T-helper 1 cell treated with Interleukin-12 subunit alpha and Interleukin-12 subunit beta and Interleukin-4 antibody, amounts not matched to agents 30 μg/mL and 1 μg/mL, for 36 hours (primary cell): ENCODE data around the gene CCER1.
"Not testable (repeated sequence)": the region's sequence is repeated elsewhere in the genome, so short reads cannot be mapped to it uniquely, and the experiment has no call there.

Experiments used
- H3K27ac Mint-ChIP-seq: one replicate; pipeline ENCODE4 v1.8.0; 2021; ENCODE audit warnings: mild to moderate bottlenecking, mixed read lengths
- H3K27me3 Mint-ChIP-seq: one replicate; pipeline ENCODE4 v1.8.0; 2021; ENCODE audit warnings: low read depth, mixed read lengths
- H3K36me3 Mint-ChIP-seq: one replicate; pipeline ENCODE4 v1.8.0; 2021; ENCODE audit warnings: low read depth, mixed read lengths
- H3K4me1 Mint-ChIP-seq: one replicate; pipeline ENCODE4 v1.8.0; 2021; ENCODE audit warnings: low read depth, mixed read lengths
- H3K4me3 Mint-ChIP-seq: one replicate; pipeline ENCODE4 v1.8.0; 2021; ENCODE audit warnings: mild to moderate bottlenecking, moderate library complexity, mixed read lengths
- H3K9me3 Mint-ChIP-seq: one replicate; pipeline ENCODE4 v1.8.0; 2021; ENCODE audit warnings: mixed read lengths

Gene CCER1

GRCh38 chr12:90954921-90955320 is at the start of gene CCER1:
TSS of gene CCER1 (minus strand) at chr12:90955176. CDS start at chr12:90954742, 434 bp downstream.
- Mint-ChIP-seq H3K27me3 (no peaks in the 10 kb centered on the region), H3K4me1 (no peaks in the 10 kb centered on the region), H3K27ac (no peak within 1 kb of the TSS), H3K36me3 (no peaks in the 10 kb centered on the region), H3K4me3 (no peak within 1 kb of the TSS), H3K9me3 (no peaks in the 10 kb centered on the region)

GRCh38 chr12:91003737-91004136 is 48.8 kb upstream of the CCER1 start:
- peaks cover 22% of the 10 kb centered on the region for H3K27me3 Mint-ChIP-seq
- no peaks in the 10 kb centered on the region for H3K36me3 Mint-ChIP-seq
- peaks cover 13% of the 10 kb centered on the region for H3K4me1 Mint-ChIP-seq
- no peak overlapping the region for H3K4me3 Mint-ChIP-seq
- no peak overlapping the region for H3K27ac Mint-ChIP-seq
- no peaks in the 10 kb centered on the region for H3K9me3 Mint-ChIP-seq

DNA sequence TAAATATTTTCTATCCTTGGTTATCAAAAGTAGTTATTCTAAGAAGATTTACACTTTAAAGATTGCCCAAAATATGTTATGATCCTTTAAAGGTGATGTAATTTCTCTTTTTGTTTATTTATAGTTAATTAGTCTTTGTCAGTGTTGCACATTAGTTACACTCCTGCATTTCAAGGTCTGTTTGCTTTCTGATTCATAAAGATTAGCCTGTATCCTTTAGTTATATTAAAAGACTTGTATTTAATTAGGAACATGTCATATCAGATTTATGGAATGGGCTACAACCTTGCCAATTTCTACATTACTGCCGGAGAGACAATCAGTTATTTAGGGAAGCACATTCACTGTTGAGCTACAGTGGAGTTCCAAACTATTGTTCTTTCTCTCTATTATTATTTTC is 46.3 kb upstream of the CCER1 start:
- Mint-ChIP-seq H3K36me3 (no peaks in the 10 kb centered on the region), H3K27ac (no peak overlapping the region), H3K4me3 (no peak overlapping the region), H3K9me3 (no peaks in the 10 kb centered on the region), H3K4me1 (no peaks in the 10 kb centered on the region), H3K27me3 (peaks cover 5% of the 10 kb centered on the region)

GRCh38 chr12:90999966-91000365 is 45.0 kb upstream of the CCER1 start:
- no peaks in the 10 kb centered on the region for H3K36me3 Mint-ChIP-seq
- H3K4me3 Mint-ChIP-seq = no peak overlapping the region
- no peaks in the 10 kb centered on the region for H3K9me3 Mint-ChIP-seq
- no peaks in the 10 kb centered on the region for H3K4me1 Mint-ChIP-seq
- H3K27ac Mint-ChIP-seq = no peak overlapping the region
- peaks cover 5% of the 10 kb centered on the region for H3K27me3 Mint-ChIP-seq

DNA sequence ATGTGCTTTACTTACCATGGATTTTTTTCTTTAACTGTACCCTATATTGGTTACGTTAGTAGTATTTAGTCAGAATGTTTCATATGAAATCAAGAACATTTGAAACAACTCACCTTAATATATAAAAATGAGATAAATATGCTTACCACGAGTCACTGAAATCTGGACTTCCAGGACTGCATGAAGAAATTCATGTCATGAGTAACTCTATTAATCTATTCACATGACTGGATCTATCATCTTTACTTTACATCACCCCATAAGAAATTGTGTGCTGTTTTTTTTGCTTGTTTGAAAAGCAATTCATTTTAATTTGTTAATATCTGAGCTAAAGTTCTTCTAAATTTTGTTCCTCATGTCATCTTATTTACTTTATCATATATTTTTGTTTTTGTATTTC is 44.6 kb upstream of the CCER1 start:
- H3K9me3 Mint-ChIP-seq = no peaks in the 10 kb centered on the region
- peaks cover 5% of the 10 kb centered on the region for H3K27me3 Mint-ChIP-seq
- no peak overlapping the region for H3K4me3 Mint-ChIP-seq
- H3K36me3 Mint-ChIP-seq = no peaks in the 10 kb centered on the region
- no peaks in the 10 kb centered on the region for H3K4me1 Mint-ChIP-seq
- no peak overlapping the region for H3K27ac Mint-ChIP-seq

GRCh38 chr12:90995010-90995409 is 40.0 kb upstream of the CCER1 start:
- H3K36me3 Mint-ChIP-seq = no peaks in the 10 kb centered on the region
- no peak overlapping the region for H3K27ac Mint-ChIP-seq
- H3K4me1 Mint-ChIP-seq = no peaks in the 10 kb centered on the region
- no peak overlapping the region for H3K4me3 Mint-ChIP-seq
- no peaks in the 10 kb centered on the region for H3K27me3 Mint-ChIP-seq
- H3K9me3 Mint-ChIP-seq = no peaks in the 10 kb centered on the region

DNA sequence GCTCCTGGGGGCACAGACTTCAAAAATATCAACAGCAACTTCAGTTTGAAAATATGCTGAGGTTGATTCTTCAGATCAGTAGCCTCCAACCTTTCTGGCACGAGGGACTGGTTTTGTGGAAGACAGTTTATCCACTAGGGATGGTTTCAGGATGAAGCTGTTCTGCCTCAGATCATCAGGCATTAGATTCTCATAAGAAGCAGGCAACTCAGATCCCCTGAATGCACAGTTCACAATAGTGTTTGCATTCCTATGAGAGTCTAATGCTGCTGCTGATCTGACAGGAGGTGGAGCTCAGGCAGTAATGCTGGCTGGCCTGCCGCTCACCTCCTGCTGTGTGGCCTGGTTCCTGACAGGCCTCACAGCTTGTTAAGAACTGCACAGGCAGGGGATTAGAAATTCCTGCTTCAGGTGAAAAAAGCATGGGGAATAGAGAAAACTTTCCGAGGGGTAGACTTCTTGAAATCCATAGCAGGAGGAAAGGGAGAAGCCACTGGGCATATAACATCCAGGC is 37.0 kb upstream of the CCER1 start:
- Mint-ChIP-seq H3K4me1 (no peaks in the 10 kb centered on the region), H3K9me3 (no peaks in the 10 kb centered on the region), H3K4me3 (no peak overlapping the region), H3K27me3 (peaks cover 5% of the 10 kb centered on the region), H3K36me3 (no peaks in the 10 kb centered on the region), H3K27ac (no peak overlapping the region)

DNA sequence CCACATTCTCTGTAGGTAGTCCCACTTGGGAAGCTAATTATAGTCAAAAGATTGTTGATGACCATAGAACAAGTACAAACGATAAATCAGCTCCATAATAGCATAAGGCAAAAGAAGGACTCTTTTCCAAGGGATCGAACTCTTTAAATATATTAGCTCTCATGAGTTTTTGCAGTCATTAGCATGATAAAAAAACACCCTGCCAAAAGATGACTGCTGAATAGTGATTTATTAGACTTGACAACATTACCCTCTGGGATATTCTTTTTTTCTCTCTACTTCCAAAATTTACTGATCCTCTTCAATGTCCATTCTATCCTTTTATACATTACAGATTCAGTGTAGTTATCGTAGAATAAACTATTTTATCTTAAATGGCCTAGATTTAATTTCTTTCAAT is 35.6 kb upstream of the CCER1 start:
- Mint-ChIP-seq H3K9me3 (no peaks in the 10 kb centered on the region), H3K27ac (no peak overlapping the region), H3K4me3 (no peak overlapping the region), H3K36me3 (no peaks in the 10 kb centered on the region), H3K27me3 (peaks cover 5% of the 10 kb centered on the region), H3K4me1 (no peaks in the 10 kb centered on the region)

- peaks cover 5% of the 10 kb centered on the region for H3K27me3 Mint-ChIP-seq
- no peak overlapping the region for H3K27ac Mint-ChIP-seq
- H3K4me1 Mint-ChIP-seq = no peaks in the 10 kb centered on the region
- H3K36me3 Mint-ChIP-seq = no peaks in the 10 kb centered on the region
- no peaks in the 10 kb centered on the region for H3K9me3 Mint-ChIP-seq
- no peak overlapping the region for H3K4me3 Mint-ChIP-seq
These were observed 34.7 kb upstream of the CCER1 start for GRCh38 chr12:90989686-90990111.

DNA sequence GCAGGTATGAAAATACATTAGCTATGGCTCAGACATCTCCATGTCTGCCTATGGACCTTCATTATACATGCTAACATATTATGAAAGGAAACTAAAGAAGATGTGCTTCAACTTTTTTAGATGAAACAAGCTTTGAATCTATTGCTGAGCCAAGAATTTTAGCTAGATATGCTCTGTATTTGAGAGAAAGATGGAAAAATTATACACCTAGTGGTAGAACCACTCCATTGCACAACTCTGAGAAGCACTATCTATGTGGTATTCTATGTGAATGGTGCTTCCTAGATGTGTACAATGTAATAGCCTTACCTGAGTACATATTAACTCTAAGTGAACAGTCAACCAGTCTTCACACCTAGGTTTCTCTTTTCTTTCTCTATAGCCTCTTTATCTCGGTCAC is 32.5 kb upstream of the CCER1 start:
- no peaks in the 10 kb centered on the region for H3K36me3 Mint-ChIP-seq
- H3K4me1 Mint-ChIP-seq = no peaks in the 10 kb centered on the region
- H3K27me3 Mint-ChIP-seq = peaks cover 5% of the 10 kb centered on the region
- no peak overlapping the region for H3K4me3 Mint-ChIP-seq
- no peak overlapping the region for H3K27ac Mint-ChIP-seq
- no peaks in the 10 kb centered on the region for H3K9me3 Mint-ChIP-seq

- Mint-ChIP-seq H3K27ac (no peak overlapping the region), H3K36me3 (no peaks in the 10 kb centered on the region), H3K4me3 (no peak overlapping the region), H3K27me3 (peaks cover 5% of the 10 kb centered on the region), H3K4me1 (no peaks in the 10 kb centered on the region), H3K9me3 (no peaks in the 10 kb centered on the region)
These were observed 32.1 kb upstream of the CCER1 start for GRCh38 chr12:90987101-90987500.

DNA sequence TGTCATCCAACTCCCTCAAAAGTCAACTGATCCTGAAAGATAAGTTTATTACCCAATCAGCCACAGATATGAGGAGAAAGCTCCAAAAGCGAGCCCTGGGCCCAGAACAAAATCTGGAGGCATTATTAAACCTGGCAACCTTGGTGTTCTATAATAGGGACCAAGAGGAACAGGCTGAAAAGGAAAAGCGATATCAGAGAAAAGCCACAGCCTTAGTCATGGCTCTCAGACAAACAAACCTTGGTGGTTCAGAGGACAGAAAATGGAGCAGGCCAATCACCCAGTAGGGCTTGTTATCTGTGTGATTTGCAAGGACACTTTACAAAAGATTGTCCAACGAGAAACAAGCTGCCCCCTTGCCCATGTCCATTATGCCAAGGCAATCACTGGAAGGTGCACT is 30.4 kb upstream of the CCER1 start:
- H3K36me3 Mint-ChIP-seq, H3K4me1 Mint-ChIP-seq, H3K27ac Mint-ChIP-seq, H3K9me3 Mint-ChIP-seq, H3K27me3 Mint-ChIP-seq, H3K4me3 Mint-ChIP-seq: not testable (repeated sequence)

- Mint-ChIP-seq H3K27ac (no peak overlapping the region), H3K9me3 (no peaks in the 10 kb centered on the region), H3K4me1 (no peaks in the 10 kb centered on the region), H3K4me3 (no peak overlapping the region), H3K36me3 (no peaks in the 10 kb centered on the region), H3K27me3 (peaks cover 5% of the 10 kb centered on the region)
These were observed 29.1 kb upstream of the CCER1 start for GRCh38 chr12:90984114-90984513.

- Mint-ChIP-seq H3K27me3 (no peaks in the 10 kb centered on the region), H3K9me3 (no peaks in the 10 kb centered on the region), H3K4me3 (no peak overlapping the region), H3K36me3 (no peaks in the 10 kb centered on the region), H3K4me1 (no peaks in the 10 kb centered on the region), H3K27ac (no peak overlapping the region)
These were observed 27.2 kb upstream of the CCER1 start for GRCh38 chr12:90982170-90982569.

GRCh38 chr12:90979951-90980350 is 25.0 kb upstream of the CCER1 start:
- Mint-ChIP-seq H3K4me3 (no peak overlapping the region), H3K4me1 (no peaks in the 10 kb centered on the region), H3K27ac (no peak overlapping the region), H3K9me3 (no peaks in the 10 kb centered on the region), H3K27me3 (peaks cover 7% of the 10 kb centered on the region), H3K36me3 (no peaks in the 10 kb centered on the region)

GRCh38 chr12:90979019-90979418 is 24.0 kb upstream of the CCER1 start:
- no peaks in the 10 kb centered on the region for H3K9me3 Mint-ChIP-seq
- no peaks in the 10 kb centered on the region for H3K36me3 Mint-ChIP-seq
- peaks cover 12% of the 10 kb centered on the region for H3K27me3 Mint-ChIP-seq
- H3K27ac Mint-ChIP-seq = no peak overlapping the region
- no peak overlapping the region for H3K4me3 Mint-ChIP-seq
- H3K4me1 Mint-ChIP-seq = no peaks in the 10 kb centered on the region
